Liver (tissue), 9 donors: ENCODE results near the gene ZNF605. TPM values are rescaled to one million over a fixed set of nuclear protein-coding genes. Genes with fewer than 3 reads are reported as not detected.

ENCODE experiments used
- DNase-seq: peaks from one replicate; pipeline ENCODE4 v3.0.0-alpha.2; 2017; ENCODE audit warnings: low spot score
- H3K27ac ChIP-seq, 2 donors: one replicate each; pipeline ENCODE4 v1.7.0; 2013; ENCODE audit warnings: inconsistent platforms in 2 of 2, low read length in 2 of 2, control low read depth in 1 of 2, low read depth in 1 of 2, mild to moderate bottlenecking in 1 of 2
- H3K27me3 ChIP-seq, 4 donors: one replicate each; pipeline versions ENCODE4 v1.6.1 to v1.7.0; 2013; ENCODE audit warnings: low read length in 3 of 4, inconsistent platforms in 1 of 4, mild to moderate bottlenecking in 1 of 4, moderate library complexity in 1 of 4; ENCODE audit not compliant: control insufficient read depth in 4 of 4, insufficient read depth in 4 of 4
- H3K36me3 ChIP-seq, 4 donors: one replicate each; pipeline versions ENCODE4 v1.6.1 to v1.7.0; 2013; ENCODE audit warnings: low read length in 3 of 4, mild to moderate bottlenecking in 3 of 4, low read depth in 1 of 4, moderate library complexity in 1 of 4; ENCODE audit not compliant: control insufficient read depth in 4 of 4, insufficient read depth in 3 of 4
- H3K4me1 ChIP-seq, 4 donors: one replicate each; pipeline versions ENCODE4 v1.6.1 to v1.7.0; 2013; ENCODE audit warnings: low read length in 3 of 4, mild to moderate bottlenecking in 3 of 4, moderate library complexity in 1 of 4; ENCODE audit not compliant: control insufficient read depth in 4 of 4, insufficient read depth in 4 of 4
- H3K4me3 ChIP-seq, 3 donors: one replicate each; pipeline versions ENCODE4 v1.6.1 to v1.7.0; 2013; ENCODE audit warnings: low read length in 3 of 3, control low read depth in 1 of 3, low read depth in 1 of 3, mild to moderate bottlenecking in 1 of 3
- H3K9ac ChIP-seq, 2 donors: one replicate each; pipeline ENCODE4 v1.7.0; 2013; ENCODE audit warnings: low read length in 2 of 2, mild to moderate bottlenecking in 2 of 2, moderate library complexity in 2 of 2, control low read depth in 1 of 2, low read depth in 1 of 2
- H3K9me3 ChIP-seq, 4 donors: one replicate each; pipeline versions ENCODE4 v1.6.1 to v1.7.0; 2013; ENCODE audit warnings: low read length in 3 of 4; ENCODE audit not compliant: control insufficient read depth in 4 of 4
- EGR1 ChIP-seq, 2 donors: IDR thresholded peaks; 2 replicates each; pipeline ENCODE4 v1.6.1; 2016 to 2018; ENCODE audit warnings: antibody characterized with exemption in 2 of 2, low read depth in 2 of 2
- FOXA1 ChIP-seq: IDR thresholded peaks from 2 replicates; pipeline ENCODE4 v1.6.1; 2016; ENCODE audit warnings: antibody characterized with exemption
- FOXA2 ChIP-seq: IDR thresholded peaks from 2 replicates; pipeline ENCODE4 v1.6.1; 2016; ENCODE audit warnings: antibody characterized with exemption
- GABPA ChIP-seq, 2 donors: IDR thresholded peaks in 1 of 2; conservative IDR thresholded peaks in 1 of 2; 2 replicates each; pipeline ENCODE4 v1.6.1; 2016; ENCODE audit warnings: antibody characterized with exemption in 2 of 2, mild to moderate bottlenecking in 1 of 2, moderate library complexity in 1 of 2
- HNF4A ChIP-seq, 2 donors: conservative IDR thresholded peaks; 2 replicates each; pipeline ENCODE4 v1.6.1; 2016; ENCODE audit warnings: antibody characterized with exemption in 2 of 2, mild to moderate bottlenecking in 2 of 2
- HNF4G ChIP-seq: IDR thresholded peaks from 2 replicates; pipeline ENCODE4 v1.6.1; 2016; ENCODE audit warnings: antibody characterized with exemption
- JUND ChIP-seq, 2 donors: IDR thresholded peaks; 2 replicates each; pipeline ENCODE4 v1.6.1; 2016; ENCODE audit warnings: antibody characterized with exemption in 2 of 2
- NR2F2 ChIP-seq: IDR thresholded peaks from 2 replicates; pipeline ENCODE4 v1.6.1; 2016; ENCODE audit warnings: antibody characterized with exemption
- RAD21 ChIP-seq, 2 donors: IDR thresholded peaks; 2 replicates each; pipeline ENCODE4 v1.6.1; 2016; ENCODE audit warnings: antibody characterized with exemption in 2 of 2, mild to moderate bottlenecking in 2 of 2
- REST ChIP-seq: IDR thresholded peaks from 2 replicates; pipeline ENCODE4 v1.6.1; 2016; ENCODE audit warnings: antibody characterized with exemption, mild to moderate bottlenecking
- RXRA ChIP-seq, 2 donors: IDR thresholded peaks; 2 replicates each; pipeline ENCODE4 v1.6.1; 2017 to 2018; ENCODE audit warnings: antibody characterized with exemption in 2 of 2, mild to moderate bottlenecking in 1 of 2
- SP1 ChIP-seq: IDR thresholded peaks from 2 replicates; pipeline ENCODE4 v1.6.1; 2018; ENCODE audit warnings: antibody characterized with exemption, mild to moderate bottlenecking
- TAF1 ChIP-seq: conservative IDR thresholded peaks from 2 replicates; pipeline ENCODE4 v1.6.1; 2016; ENCODE audit warnings: antibody characterized with exemption, mild to moderate bottlenecking
- YY1 ChIP-seq: IDR thresholded peaks from 2 replicates; pipeline ENCODE4 v1.6.1; 2016; ENCODE audit warnings: antibody characterized with exemption, mild to moderate bottlenecking
- WGBS: extraction: QIAGEN DNeasy Blood & Tissue Kit; methylation state at CpG from one replicate; pipeline ENCODE4 v1.1.7; 2013; 5-methylcytosine and 5-hydroxymethylcytosine counted together
- polyA plus RNA-seq, 2 donors: library from polyadenylated mRNA; stranded (reverse) in 1 of 2; unstranded in 1 of 2; fragments of 200-250 nt in 1 of 2; fragments of >200 nt in 1 of 2; fragmentation: Nextera tagmentation in 1 of 2; extraction: Ambion mirVana in 1 of 2; gene quantifications; one replicate each; pipeline versions ENCODE4 v1.2.1 to v1.2.3, GENCODE V29; 2013 to 2015
- total RNA-seq, 2 donors: library from RNA; depleted of rRNA; stranded (reverse); fragments of >200 nt; gene quantifications; one replicate each; pipeline ENCODE4 v1.2.3, GENCODE V29; 2014
- TF ChIP-seq, protein P1 (sequence below): fragments of 150-350 bp; IDR thresholded peaks from 2 replicates; pipeline ENCODE4 v1.5.1; 2017; ENCODE audit warnings: improper control_type of control experiment, low read depth, low read length; ENCODE audit not compliant: missing input control
- TF ChIP-seq, protein P2 (sequence below): IDR thresholded peaks from 2 replicates; pipeline ENCODE4 v1.6.1; 2016; ENCODE audit warnings: antibody characterized with exemption
- TF ChIP-seq, protein P3 (sequence below): IDR thresholded peaks from 2 replicates; pipeline ENCODE4 v1.6.1; 2016; ENCODE audit warnings: antibody characterized with exemption
- donor health status: healthy.
- donor health status: healthy.
- donor health status: healthy.
- donor health status: healthy.
- donor health status: healthy.

Gene ZNF605
- total and polyA plus RNA-seq, 4 donors: 1.2 to 9.5 (median 3.6) TPM

DNA sequence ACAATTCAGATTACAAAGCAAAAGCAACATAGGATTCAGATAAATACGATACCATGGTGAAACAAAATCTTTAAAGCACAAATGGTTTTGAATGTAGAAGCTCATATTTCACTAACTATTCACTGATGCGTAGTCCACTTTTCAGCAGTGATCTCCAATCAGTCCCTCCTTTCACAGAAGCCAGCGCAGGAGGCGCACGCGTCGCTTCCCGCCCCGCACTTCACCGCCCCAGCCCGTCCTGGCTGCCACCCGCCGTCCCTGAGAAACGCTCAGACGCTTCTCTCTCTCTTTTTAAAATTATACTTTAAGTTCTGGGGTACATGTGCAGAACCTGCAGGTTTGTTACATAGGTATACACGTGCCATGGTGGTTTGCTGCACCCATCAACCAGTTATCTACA, 48.9 kb downstream of the ZNF605 start:
- Histone ChIP-seq H3K9me3 (peaks cover 21 to 60% (median 43%) of the 10 kb centered on the region in 4 donors), H3K4me1 (no peaks in the 10 kb centered on the region), H3K27ac (no peak overlapping the region), H3K9ac (no peak overlapping the region), H3K36me3 (peaks cover 0 to 2% (median 0%) of the 10 kb centered on the region in 4 donors), H3K27me3 (peaks cover 0 to 4% (median 0%) of the 10 kb centered on the region in 4 donors), H3K4me3 (no peak overlapping the region)
- no peak for TF ChIP-seq REST
- TF ChIP-seq, protein P1, sequence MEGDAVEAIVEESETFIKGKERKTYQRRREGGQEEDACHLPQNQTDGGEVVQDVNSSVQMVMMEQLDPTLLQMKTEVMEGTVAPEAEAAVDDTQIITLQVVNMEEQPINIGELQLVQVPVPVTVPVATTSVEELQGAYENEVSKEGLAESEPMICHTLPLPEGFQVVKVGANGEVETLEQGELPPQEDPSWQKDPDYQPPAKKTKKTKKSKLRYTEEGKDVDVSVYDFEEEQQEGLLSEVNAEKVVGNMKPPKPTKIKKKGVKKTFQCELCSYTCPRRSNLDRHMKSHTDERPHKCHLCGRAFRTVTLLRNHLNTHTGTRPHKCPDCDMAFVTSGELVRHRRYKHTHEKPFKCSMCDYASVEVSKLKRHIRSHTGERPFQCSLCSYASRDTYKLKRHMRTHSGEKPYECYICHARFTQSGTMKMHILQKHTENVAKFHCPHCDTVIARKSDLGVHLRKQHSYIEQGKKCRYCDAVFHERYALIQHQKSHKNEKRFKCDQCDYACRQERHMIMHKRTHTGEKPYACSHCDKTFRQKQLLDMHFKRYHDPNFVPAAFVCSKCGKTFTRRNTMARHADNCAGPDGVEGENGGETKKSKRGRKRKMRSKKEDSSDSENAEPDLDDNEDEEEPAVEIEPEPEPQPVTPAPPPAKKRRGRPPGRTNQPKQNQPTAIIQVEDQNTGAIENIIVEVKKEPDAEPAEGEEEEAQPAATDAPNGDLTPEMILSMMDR: no peak
- TF ChIP-seq TAF1: no peak
- TF ChIP-seq, protein P2, sequence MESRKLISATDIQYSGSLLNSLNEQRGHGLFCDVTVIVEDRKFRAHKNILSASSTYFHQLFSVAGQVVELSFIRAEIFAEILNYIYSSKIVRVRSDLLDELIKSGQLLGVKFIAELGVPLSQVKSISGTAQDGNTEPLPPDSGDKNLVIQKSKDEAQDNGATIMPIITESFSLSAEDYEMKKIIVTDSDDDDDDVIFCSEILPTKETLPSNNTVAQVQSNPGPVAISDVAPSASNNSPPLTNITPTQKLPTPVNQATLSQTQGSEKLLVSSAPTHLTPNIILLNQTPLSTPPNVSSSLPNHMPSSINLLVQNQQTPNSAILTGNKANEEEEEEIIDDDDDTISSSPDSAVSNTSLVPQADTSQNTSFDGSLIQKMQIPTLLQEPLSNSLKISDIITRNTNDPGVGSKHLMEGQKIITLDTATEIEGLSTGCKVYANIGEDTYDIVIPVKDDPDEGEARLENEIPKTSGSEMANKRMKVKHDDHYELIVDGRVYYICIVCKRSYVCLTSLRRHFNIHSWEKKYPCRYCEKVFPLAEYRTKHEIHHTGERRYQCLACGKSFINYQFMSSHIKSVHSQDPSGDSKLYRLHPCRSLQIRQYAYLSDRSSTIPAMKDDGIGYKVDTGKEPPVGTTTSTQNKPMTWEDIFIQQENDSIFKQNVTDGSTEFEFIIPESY: no peak
- no peak for TF ChIP-seq NR2F2
- TF ChIP-seq, protein P3, sequence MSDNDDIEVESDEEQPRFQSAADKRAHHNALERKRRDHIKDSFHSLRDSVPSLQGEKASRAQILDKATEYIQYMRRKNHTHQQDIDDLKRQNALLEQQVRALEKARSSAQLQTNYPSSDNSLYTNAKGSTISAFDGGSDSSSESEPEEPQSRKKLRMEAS: no peak
- no peak for TF ChIP-seq FOXA1
- no peak for TF ChIP-seq YY1
- no peak for TF ChIP-seq HNF4G
- no peak for TF ChIP-seq JUND (IDR thresholded peaks at IDR 0.05)
- TF ChIP-seq HNF4A (conservative IDR thresholded peaks at IDR 0.05): no peak
- TF ChIP-seq GABPA (IDR thresholded peaks at IDR 0.05 in 1 of 2, conservative IDR thresholded peaks at IDR 0.05 in 1 of 2): no peak
- no peak for TF ChIP-seq RAD21 (IDR thresholded peaks at IDR 0.05)
- no peak for TF ChIP-seq FOXA2
- no peak for TF ChIP-seq EGR1 (IDR thresholded peaks at IDR 0.05; ENCODE audit: low read depth in 2 of 2)
- no peak for TF ChIP-seq SP1
- no peak for TF ChIP-seq RXRA (IDR thresholded peaks at IDR 0.05)
- WGBS: 22% methylated on average over 16 of the region's 16 CpGs
- no peak for DNase-seq
